A549 (cell line): ENCODE measurements around the gene MAP3K20. TPM values are rescaled to one million over a fixed set of nuclear protein-coding genes. Genes with fewer than 3 reads are reported as not detected.

Experiments
- ATAC-seq, 2 experiments: fragments of 200-7000 bp in 1 of 2; fragments of >200 bp in 1 of 2; cut with Nextera tagmentation in 1 of 2; cut with Tn5 transposase in 1 of 2; 3 replicates each; pipeline versions ENCODE4 v1.8.0 to v1.9.1; 2018 to 2020; ENCODE audit warnings: mild to moderate bottlenecking in 1 of 2, moderate library complexity in 1 of 2
- CTCF ChIA-PET: fragments of 300-600 bp; sonication (Branson Sonifier 250); formaldehyde crosslinking; extraction: SDS; loops from one replicate; lab custom pipeline; 2021; ENCODE audit warnings: antibody characterized with exemption, inconsistent platforms; lab: Yijun Ruan, JAX
- POLR2A ChIA-PET: fragments of 350-600 bp; formaldehyde crosslinking; extraction: SDS; loops from one replicate; lab custom pipeline; 2021; ENCODE audit warnings: antibody characterized with exemption, inconsistent platforms; lab: Yijun Ruan, JAX
- DNase-seq, 2 experiments: peaks; one replicate each; pipeline versions ENCODE4 v3.0.0 to v3.0.0-alpha.2; 2011 to 2016; ENCODE audit warnings: low read depth in 1 of 2, low spot score in 1 of 2
- FAIRE-seq: peaks from 2 replicates; lab custom pipeline; 2011; peaks lifted over from hg19 to GRCh38; lab: Jason Lieb, UNC
- H3K27ac ChIP-seq, 2 experiments: fragments of >200 bp; sonication (Bioruptor Twin); formaldehyde crosslinking; 3 replicates each; pipeline ENCODE4 v1.5.1; 2016 to 2017
- H3K4me1 ChIP-seq: fragments of >200 bp; sonication (Bioruptor Twin); formaldehyde crosslinking; 3 replicates; pipeline ENCODE4 v1.6.1; 2016
- H3K4me2 ChIP-seq: fragments of >200 bp; sonication (Bioruptor Twin); formaldehyde crosslinking; 3 replicates; pipeline ENCODE4 v1.6.1; 2016
- H3K4me3 ChIP-seq: fragments of >200 bp; sonication (Bioruptor Twin); formaldehyde crosslinking; 3 replicates; pipeline ENCODE4 v1.5.1; 2016
- H3K9me3 ChIP-seq: fragments of >200 bp; sonication (Bioruptor Twin); formaldehyde crosslinking; 3 replicates; pipeline ENCODE4 v1.6.1; 2016
- ATOH8 ChIP-seq: fragments of 250-450 bp; sonication (Bioruptor Pico); IDR thresholded peaks from 2 replicates; pipeline ENCODE4 v1.5.0; 2020; ENCODE audit warnings: low read depth, mild to moderate bottlenecking, moderate library complexity
- CBX8 ChIP-seq: fragments of 200-600 bp; sonication (generic); IDR thresholded peaks from 2 replicates; pipeline ENCODE4 v1.6.1; 2016
- CHD2 ChIP-seq: fragments of 150-350 bp; IDR thresholded peaks from 2 replicates; pipeline ENCODE4 v1.6.1; 2014; ENCODE audit warnings: low read length; ENCODE audit not compliant: partially characterized antibody
- E2F6 ChIP-seq: IDR thresholded peaks from 2 replicates; pipeline ENCODE4 v1.6.1; 2012; ENCODE audit warnings: low read depth, borderline replicate concordance
- EHMT2 ChIP-seq: fragments of 200-600 bp; sonication (generic); IDR thresholded peaks from 2 replicates; pipeline ENCODE4 v1.6.1; 2016; ENCODE audit warnings: antibody characterized with exemption, low read depth, mild to moderate bottlenecking, moderate library complexity
- ESRRA ChIP-seq: fragments of 150-350 bp; IDR thresholded peaks from 2 replicates; pipeline ENCODE4 v1.6.1; 2014; ENCODE audit warnings: mild to moderate bottlenecking, low read length, borderline replicate concordance
- FOSB ChIP-seq: fragments of 250-450 bp; sonication (Bioruptor Pico); IDR thresholded peaks from 2 replicates; pipeline ENCODE4 v1.5.0; 2020; ENCODE audit warnings: mild to moderate bottlenecking, moderate library complexity
- GATA3 ChIP-seq: IDR thresholded peaks from 2 replicates; pipeline ENCODE4 v1.6.1; 2012; ENCODE audit warnings: borderline replicate concordance
- HDAC2 ChIP-seq: fragments of 200-600 bp; sonication (generic); IDR thresholded peaks from 2 replicates; pipeline ENCODE4 v1.6.1; 2016
- HOXA7 ChIP-seq: fragments of 250-450 bp; sonication (Bioruptor Pico); IDR thresholded peaks from 2 replicates; pipeline ENCODE4 v1.5.0; 2020; ENCODE audit warnings: mild to moderate bottlenecking, moderate library complexity
- HOXB13 ChIP-seq: fragments of 250-450 bp; sonication (Bioruptor Pico); IDR thresholded peaks from 2 replicates; pipeline ENCODE4 v1.5.0; 2020; ENCODE audit warnings: low read depth, mild to moderate bottlenecking, moderate library complexity
- JUN ChIP-seq, 2 experiments: fragments of >200 bp; sonication (Bioruptor Twin); formaldehyde crosslinking; IDR thresholded peaks; 2 replicates in 1 of 2; 3 replicates in 1 of 2; pipeline ENCODE4 v1.6.1; 2016 to 2017
- KDM1A ChIP-seq: fragments of 200-600 bp; sonication (generic); IDR thresholded peaks from 2 replicates; pipeline ENCODE4 v1.6.1; 2016; ENCODE audit warnings: low read depth, mild to moderate bottlenecking
- MAFK ChIP-seq: fragments of 450-650 bp; IDR thresholded peaks from 2 replicates; pipeline ENCODE4 v1.6.1; 2014; ENCODE audit not compliant: partially characterized antibody
- MAX ChIP-seq: IDR thresholded peaks from 2 replicates; pipeline ENCODE4 v1.6.1; 2012
- MAZ ChIP-seq: fragments of 150-350 bp; IDR thresholded peaks from 2 replicates; pipeline ENCODE4 v1.6.1; 2014; ENCODE audit warnings: antibody characterized with exemption, low read depth, low read length, borderline replicate concordance
- NFE2L2 ChIP-seq: fragments of 150-350 bp; conservative IDR thresholded peaks from 2 replicates; pipeline ENCODE4 v1.6.1; 2014; ENCODE audit warnings: low read length
- RAD21 ChIP-seq, 2 experiments: fragments of >200 bp in 1 of 2; sonication (Bioruptor Twin) in 1 of 2; formaldehyde crosslinking in 1 of 2; IDR thresholded peaks in 1 of 2; conservative IDR thresholded peaks in 1 of 2; 2 replicates in 1 of 2; 3 replicates in 1 of 2; pipeline ENCODE4 v1.6.1; 2012 to 2018; ENCODE audit warnings: inconsistent platforms in 1 of 2
- RFX5 ChIP-seq: fragments of 450-650 bp; IDR thresholded peaks from 2 replicates; pipeline ENCODE4 v1.7.1; 2014; ENCODE audit warnings: antibody characterized with exemption, mild to moderate bottlenecking, moderate library complexity
- SMC3 ChIP-seq: fragments of >200 bp; sonication (Bioruptor Twin); formaldehyde crosslinking; IDR thresholded peaks from 3 replicates; pipeline ENCODE4 v1.6.1; 2018; ENCODE audit warnings: inconsistent platforms
- TFCP2L1 ChIP-seq: fragments of 250-450 bp; sonication (Bioruptor Pico); IDR thresholded peaks from 2 replicates; pipeline ENCODE4 v1.5.0; 2021; ENCODE audit warnings: mild to moderate bottlenecking
- TP53 ChIP-seq: fragments of 250-450 bp; sonication (Bioruptor Pico); IDR thresholded peaks from 2 replicates; pipeline ENCODE4 v1.5.0; 2021; ENCODE audit warnings: mild to moderate bottlenecking, moderate library complexity
- ZNF302 ChIP-seq: fragments of 250-450 bp; sonication (Bioruptor Pico); IDR thresholded peaks from 2 replicates; pipeline ENCODE4 v1.9.0; 2021; ENCODE audit warnings: inconsistent platforms, mild to moderate bottlenecking, moderate library complexity
- WGBS: methylation state at CpG from one replicate; pipeline ENCODE4 v1.1.6; 2017; ENCODE audit errors: missing lambda C conversion rate; 5-methylcytosine and 5-hydroxymethylcytosine counted together
- polyA plus RNA-seq, 4 experiments: library from polyadenylated mRNA; depleted of rRNA in 3 of 4; stranded (reverse); fragments of >200 nt; fragmentation: RNase III in 1 of 4; extraction: RNeasy Plus Mini Kit Qiagen cat#74134 plus additional on column Dnase treatment in 1 of 4; gene quantifications; 2 replicates in 3 of 4; 3 replicates in 1 of 4; pipeline ENCODE4 v1.2.3, GENCODE V29; 2011 to 2017
- TF ChIP-seq, protein P1 (sequence below): fragments of 250-450 bp; sonication (Bioruptor Pico); IDR thresholded peaks from 2 replicates; pipeline ENCODE4 v1.5.0; 2021; ENCODE audit warnings: mild to moderate bottlenecking, moderate library complexity, borderline replicate concordance
- TF ChIP-seq, protein P2 (sequence below): fragments of >200 bp; sonication (Bioruptor Twin); formaldehyde crosslinking; IDR thresholded peaks from 3 replicates; pipeline ENCODE4 v1.6.1; 2016

MAP3K20 gene
- polyA plus RNA-seq, 2 of the 4 experiments (the other 2 are of a cell fraction), result 34.7 to 80.7 TPM

GRCh38 chr2:173199294-173199693 lies 123.6 kb downstream of the MAP3K20 start (continued):
- TF ChIP-seq ATOH8 (CRISPR knock-in tag), result no peak
- TF ChIP-seq, all 56 proteins: peak for 0

DNA sequence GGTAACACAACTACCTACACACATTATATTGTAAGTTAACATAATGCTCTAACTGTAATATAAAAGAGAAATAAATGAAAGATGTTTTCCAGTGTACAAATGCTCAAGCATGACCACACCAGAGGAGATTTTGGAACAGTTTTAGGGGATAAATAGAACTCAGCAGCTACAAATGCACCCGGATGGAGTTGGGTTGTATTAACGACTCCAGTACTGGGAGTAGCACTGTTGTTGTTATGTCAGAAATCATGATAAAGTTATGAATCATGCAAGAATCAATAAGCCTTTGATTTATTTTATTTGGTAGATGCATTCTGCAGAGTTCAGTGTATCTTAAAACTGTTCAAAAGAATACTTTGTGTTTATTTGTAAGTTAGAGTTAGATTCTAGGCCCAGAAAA lies 126.9 kb downstream of the MAP3K20 start:
- TF ChIP-seq HOXA7 (CRISPR knock-in tag), result no peak
- no peak for TF ChIP-seq KDM1A
- no peak for TF ChIP-seq CBX8
- no peak for TF ChIP-seq RFX5
- no peak for TF ChIP-seq MAX
- TF ChIP-seq HOXB13 (CRISPR knock-in tag), result no peak
- TF ChIP-seq MAZ, result no peak
- TF ChIP-seq E2F6, result no peak
- no peak for TF ChIP-seq ESRRA
- no peak for TF ChIP-seq MAFK
- TF ChIP-seq ATOH8 (CRISPR knock-in tag), result no peak
- TF ChIP-seq CHD2, result no peak
- no peak for TF ChIP-seq TP53 (CRISPR knock-in tag)
- no peak for TF ChIP-seq ZNF302 (CRISPR knock-in tag)
- TF ChIP-seq, protein P1, sequence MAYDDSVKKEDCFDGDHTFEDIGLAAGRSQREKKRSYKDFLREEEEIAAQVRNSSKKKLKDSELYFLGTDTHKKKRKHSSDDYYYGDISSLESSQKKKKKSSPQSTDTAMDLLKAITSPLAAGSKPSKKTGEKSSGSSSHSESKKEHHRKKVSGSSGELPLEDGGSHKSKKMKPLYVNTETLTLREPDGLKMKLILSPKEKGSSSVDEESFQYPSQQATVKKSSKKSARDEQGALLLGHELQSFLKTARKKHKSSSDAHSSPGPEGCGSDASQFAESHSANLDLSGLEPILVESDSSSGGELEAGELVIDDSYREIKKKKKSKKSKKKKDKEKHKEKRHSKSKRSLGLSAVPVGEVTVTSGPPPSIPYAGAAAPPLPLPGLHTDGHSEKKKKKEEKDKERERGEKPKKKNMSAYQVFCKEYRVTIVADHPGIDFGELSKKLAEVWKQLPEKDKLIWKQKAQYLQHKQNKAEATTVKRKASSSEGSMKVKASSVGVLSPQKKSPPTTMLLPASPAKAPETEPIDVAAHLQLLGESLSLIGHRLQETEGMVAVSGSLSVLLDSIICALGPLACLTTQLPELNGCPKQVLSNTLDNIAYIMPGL (CRISPR knock-in tag), result no peak
- TF ChIP-seq JUN (IDR thresholded peaks at IDR 0.05), result no peak
- TF ChIP-seq, all 56 proteins: peak for 0
- ChIA-PET CTCF (interaction anchor here (3.3 kb wide), 1 partner anchor 175 kb away, joined by 14 read pairs; no protein-coding TSS in a partner anchor), POLR2A (no interaction called here)
- Histone ChIP-seq H3K4me1 (peaks cover 11% of the 10 kb centered on the region; the same call in 2 of the 3 replicates), H3K4me3 (no peak overlapping the region), H3K9me3 (no peaks in the 10 kb centered on the region), H3K27ac (no peak overlapping the region), H3K4me2 (no peak overlapping the region)
- DNase-seq, result no peak
- no peak for FAIRE-seq
- 69% methylated on average over 2 of the region's 2 CpGs for WGBS
- ATAC-seq, result no peak

DNA sequence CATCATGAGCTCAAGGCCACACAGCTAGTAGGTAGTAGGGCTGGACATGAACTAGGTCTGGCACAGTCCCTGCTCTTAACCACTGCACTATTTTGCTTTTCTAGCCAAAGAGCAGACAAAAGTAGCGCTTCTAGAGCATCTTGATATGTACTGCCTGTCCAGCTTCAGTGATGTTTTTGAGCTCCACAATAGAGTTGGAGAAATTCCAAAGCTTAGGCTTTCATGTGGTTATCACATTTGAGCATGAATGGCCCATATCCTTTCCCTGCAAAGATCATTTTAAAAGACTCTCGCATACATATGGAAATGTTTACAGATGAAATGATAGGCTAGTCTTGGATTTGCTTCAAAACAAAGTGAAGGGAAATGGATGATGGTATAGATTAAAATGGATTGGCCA lies 128.7 kb downstream of the MAP3K20 start:
- ATAC-seq (no peak), FAIRE-seq (no peak)
- H3K4me1 ChIP-seq, result peaks cover 11% of the 10 kb centered on the region; the same call in 2 of the 3 replicates
- no peak overlapping the region for H3K4me3 ChIP-seq
- H3K9me3 ChIP-seq, result no peaks in the 10 kb centered on the region
- CTCF ChIA-PET, result interaction anchor here (3.3 kb wide), 1 partner anchor 177 kb away, joined by 14 read pairs; no protein-coding TSS in a partner anchor
- 46% methylated on average over 2 of the region's 2 CpGs for WGBS
- no peak for TF ChIP-seq GATA3
- TF ChIP-seq RAD21 (conservative IDR thresholded peaks at IDR 0.05 in 1 of 2, IDR thresholded peaks at IDR 0.05 in 1 of 2), result no peak
- no peak for TF ChIP-seq EHMT2
- TF ChIP-seq ESRRA, result no peak
- TF ChIP-seq TFCP2L1 (CRISPR knock-in tag), result no peak
- TF ChIP-seq TP53 (CRISPR knock-in tag), result no peak
- no peak for TF ChIP-seq NFE2L2
- TF ChIP-seq, protein P2, sequence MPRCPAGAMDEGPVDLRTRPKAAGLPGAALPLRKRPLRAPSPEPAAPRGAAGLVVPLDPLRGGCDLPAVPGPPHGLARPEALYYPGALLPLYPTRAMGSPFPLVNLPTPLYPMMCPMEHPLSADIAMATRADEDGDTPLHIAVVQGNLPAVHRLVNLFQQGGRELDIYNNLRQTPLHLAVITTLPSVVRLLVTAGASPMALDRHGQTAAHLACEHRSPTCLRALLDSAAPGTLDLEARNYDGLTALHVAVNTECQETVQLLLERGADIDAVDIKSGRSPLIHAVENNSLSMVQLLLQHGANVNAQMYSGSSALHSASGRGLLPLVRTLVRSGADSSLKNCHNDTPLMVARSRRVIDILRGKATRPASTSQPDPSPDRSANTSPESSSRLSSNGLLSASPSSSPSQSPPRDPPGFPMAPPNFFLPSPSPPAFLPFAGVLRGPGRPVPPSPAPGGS, result no peak
- TF ChIP-seq E2F6, result no peak
- TF ChIP-seq FOSB (CRISPR knock-in tag), result no peak
- TF ChIP-seq SMC3, result no peak
- no peak for TF ChIP-seq HDAC2
- TF ChIP-seq, all 56 proteins: peak for 0
- Histone ChIP-seq H3K27ac (no peak overlapping the region), H3K4me2 (no peak overlapping the region)
- POLR2A ChIA-PET, result no interaction called here
- DNase-seq, result no peak
